ENCODE data around the gene MRPS10. TPM values are rescaled to one million over a fixed set of nuclear protein-coding genes. Genes with fewer than 3 reads are reported as not detected.

The MRPS10 gene
- total RNA-seq, 6 experiments from 2014 or later, result 17.7 to 35.3 (median 20.1) TPM

GRCh38 chr6:42263165-42263728 is 45.6 kb upstream of the MRPS10 start:
- H3K4me3 ChIP-seq, result no peak overlapping the region
- H3K9me3 ChIP-seq, result no peaks in the 10 kb centered on the region
- TF ChIP-seq CTCF (IDR thresholded peaks at IDR 0.05), result no peak
- no peak for TF ChIP-seq POLR2A (IDR thresholded peaks at IDR 0.05)
- no peaks in the 10 kb centered on the region for H3K36me3 ChIP-seq
- ATAC-seq (no peak), DNase-seq (no peak)
- WGBS (ENCODE audit: insufficient coverage, low coverage, low lambda C conversion rate, missing lambda C conversion rate), result 78% methylated on average over 11 of the region's 24 CpGs
- H3K27ac ChIP-seq, result no peak overlapping the region
- intact Hi-C loops (cut with DNase I), result no loop called here
- no peaks in the 10 kb centered on the region for H3K4me1 ChIP-seq
- H3K27me3 ChIP-seq, result no peaks in the 10 kb centered on the region

- TF ChIP-seq POLR2A (IDR thresholded peaks at IDR 0.05) (no peak), CTCF (IDR thresholded peaks at IDR 0.05) (peak; percentile 20 to 42 (median 27))
- H3K27ac ChIP-seq, result no peak overlapping the region
- DNase-seq, result no peak
- WGBS (ENCODE audit: insufficient coverage, low coverage, low lambda C conversion rate, missing lambda C conversion rate), result 14% methylated on average over 1 of the region's 11 CpGs
- no peak overlapping the region for H3K4me3 ChIP-seq
- intact Hi-C loops (cut with DNase I), result no loop called here
- H3K9me3 ChIP-seq, result no peaks in the 10 kb centered on the region
- H3K27me3 ChIP-seq, result no peaks in the 10 kb centered on the region
- no peaks in the 10 kb centered on the region for H3K36me3 ChIP-seq
- ATAC-seq, result peak; percentile 34 to 53 (median 36)
- H3K4me1 ChIP-seq, result no peaks in the 10 kb centered on the region
These were observed 43.3 kb upstream of the MRPS10 start for GRCh38 chr6:42260972-42261371.

- Histone ChIP-seq H3K4me3 (no peak overlapping the region), H3K36me3 (no peaks in the 10 kb centered on the region), H3K27me3 (no peaks in the 10 kb centered on the region), H3K27ac (no peak overlapping the region), H3K9me3 (no peaks in the 10 kb centered on the region), H3K4me1 (no peaks in the 10 kb centered on the region)
- DNase-seq (no peak), ATAC-seq (peak in 2 of 4 donors; percentile 6 to 30)
- TF ChIP-seq POLR2A (IDR thresholded peaks at IDR 0.05), result no peak
- no peak for TF ChIP-seq CTCF (IDR thresholded peaks at IDR 0.05)
- intact Hi-C loops (cut with DNase I), result no loop called here
- WGBS (ENCODE audit: insufficient coverage, low coverage, low lambda C conversion rate, missing lambda C conversion rate), result 59% methylated on average over 4 of the region's 7 CpGs
These were observed 42.8 kb upstream of the MRPS10 start for GRCh38 chr6:42260396-42260888.

GRCh38 chr6:42259841-42260395 is 42.3 kb upstream of the MRPS10 start:
- TF ChIP-seq CTCF (IDR thresholded peaks at IDR 0.05) (no peak), POLR2A (IDR thresholded peaks at IDR 0.05) (no peak)
- Histone ChIP-seq H3K4me1 (peaks cover 0 to 1% (median 0%) of the 10 kb centered on the region in 4 donors), H3K27ac (no peak overlapping the region), H3K27me3 (no peaks in the 10 kb centered on the region), H3K4me3 (no peak overlapping the region), H3K9me3 (no peaks in the 10 kb centered on the region), H3K36me3 (no peaks in the 10 kb centered on the region)
- WGBS (ENCODE audit: insufficient coverage, low coverage, low lambda C conversion rate, missing lambda C conversion rate), result 72% methylated on average over 9 of the region's 10 CpGs
- intact Hi-C loops (cut with DNase I), result no loop called here
- no peak for DNase-seq
- no peak for ATAC-seq
